Esophagus squamous epithelium (tissue), 5 donors: ENCODE data around the gene SCGB1D1. TPM values are rescaled to one million over a fixed set of nuclear protein-coding genes. Genes with fewer than 3 reads are reported as not detected.

Source experiments
- DNase-seq: peaks from one replicate; lab custom pipeline; 2025; lab: John Stamatoyannopoulos, UW
- H3K27ac ChIP-seq, 4 donors: fragments of 200-600 bp; sonication (generic); one replicate each; pipeline ENCODE4 v1.5.1; 2016 to 2019; ENCODE audit warnings: mild to moderate bottlenecking in 1 of 4
- H3K27me3 ChIP-seq, 4 donors: fragments of 200-600 bp; sonication (generic); 1 replicate in 3 of 4; 2 replicates in 1 of 4; pipeline versions ENCODE4 v1.5.1 to v1.6.0; 2017 to 2021; ENCODE audit warnings: antibody characterized with exemption in 1 of 4
- H3K36me3 ChIP-seq, 3 donors: fragments of 200-600 bp; sonication (generic); one replicate each; pipeline ENCODE4 v1.5.1; 2016 to 2019
- H3K4me1 ChIP-seq, 3 donors: fragments of 200-600 bp; sonication (generic); one replicate each; pipeline ENCODE4 v1.5.1; 2017 to 2019
- H3K4me3 ChIP-seq, 4 donors: fragments of 200-600 bp; sonication (generic); 1 replicate in 3 of 4; 2 replicates in 1 of 4; pipeline ENCODE4 v1.5.1; 2016 to 2019; ENCODE audit warnings: mild to moderate bottlenecking in 2 of 4, moderate library complexity in 1 of 4
- H3K9me3 ChIP-seq, 3 donors: fragments of 200-600 bp; sonication (generic); one replicate each; pipeline ENCODE4 v1.5.1; 2016 to 2019
- CTCF ChIP-seq, 6 experiments: fragments of 450-650 bp in 4 of 6; fragments of 200-600 bp in 2 of 6; sonication (generic) in 2 of 6; IDR thresholded peaks; one replicate each; pipeline ENCODE4 v1.5.1; 2016 to 2019; ENCODE audit warnings: antibody characterized with exemption in 6 of 6, mild to moderate bottlenecking in 4 of 6, moderate library complexity in 4 of 6
- POLR2A ChIP-seq, 4 donors: fragments of 450-650 bp; IDR thresholded peaks; one replicate each; pipeline ENCODE4 v1.6.1; 2017; ENCODE audit warnings: antibody characterized with exemption in 4 of 4, mild to moderate bottlenecking in 4 of 4, moderate library complexity in 3 of 4
- WGBS, 2 donors: methylation state at CpG; one replicate each; pipeline ENCODE4 v1.1.5; 2018; 5-methylcytosine and 5-hydroxymethylcytosine counted together
- intact Hi-C: fragments of 100-400 bp; cut with DNase I; formaldehyde crosslinking; loops from one replicate; pipeline ENCODE4 v1.15.0; 2022
- total RNA-seq, 4 donors: library from RNA; depleted of rRNA; stranded (reverse); fragments of >200 nt; gene quantifications; one replicate each; pipeline ENCODE4 v1.1.0, GENCODE V29; 2016
- donor health status: DM: yes; HTN: yes; CAD: no.

The SCGB1D1 gene
- total RNA-seq, 4 donors from 2014 or later = not detected

DNA sequence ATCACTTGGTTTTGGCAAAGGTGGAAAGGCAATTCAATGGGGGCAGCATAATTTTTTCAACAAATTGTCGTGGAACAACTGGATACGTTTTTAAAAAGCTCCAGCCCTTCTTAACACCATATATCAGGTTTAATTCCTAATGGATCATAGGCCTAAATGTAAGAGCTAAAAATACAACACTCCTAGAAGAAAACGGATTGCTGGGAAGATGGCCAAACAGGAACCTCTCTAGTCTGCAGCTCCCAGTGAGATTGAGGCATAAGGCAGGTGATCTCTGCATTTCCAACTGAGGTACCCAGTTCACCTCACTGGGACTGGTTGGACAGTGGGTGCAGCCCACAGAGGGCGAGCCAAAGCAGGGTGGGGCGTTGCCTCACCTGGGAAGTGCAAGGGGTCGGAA is 32.4 kb upstream of the SCGB1D1 start:
- Histone ChIP-seq H3K4me1 (no peaks in the 10 kb centered on the region), H3K9me3 (no peaks in the 10 kb centered on the region), H3K36me3 (peaks cover 0 to 8% (median 0%) of the 10 kb centered on the region in 3 donors), H3K27ac (no peak overlapping the region), H3K27me3 (peaks cover 0 to 10% (median 0%) of the 10 kb centered on the region in 4 donors), H3K4me3 (no peak overlapping the region)
- WGBS, 2 donors = 67 to 69% methylated on average over 6 of the region's 6 CpGs
- TF ChIP-seq CTCF (IDR thresholded peaks at IDR 0.05) (no peak), POLR2A (IDR thresholded peaks at IDR 0.05) (no peak)
- intact Hi-C loops = no loop called here
- no peak for DNase-seq

DNA sequence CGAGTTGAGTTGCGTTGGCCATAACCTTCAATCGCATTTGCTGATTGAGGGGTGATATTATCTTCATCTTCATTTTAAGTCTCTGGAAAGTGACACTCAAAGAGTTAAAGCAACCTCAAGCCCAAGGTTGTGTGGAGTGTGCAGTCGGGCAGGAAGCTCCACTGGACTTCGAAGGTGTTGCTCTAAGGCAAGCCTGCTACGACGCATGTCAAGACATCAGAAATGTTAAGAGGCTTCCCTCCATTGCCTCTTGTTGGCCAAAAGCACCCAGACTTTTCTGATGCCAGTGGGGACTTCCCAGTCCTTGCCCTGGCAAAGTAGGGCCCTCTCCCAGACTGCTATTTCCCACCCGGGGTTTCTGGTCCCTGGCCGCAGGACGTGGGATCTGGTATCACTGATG is 23.6 kb upstream of the SCGB1D1 start:
- WGBS, 2 donors = 84 to 85% methylated on average over 3 to 10 of the region's 10 CpGs

DNA sequence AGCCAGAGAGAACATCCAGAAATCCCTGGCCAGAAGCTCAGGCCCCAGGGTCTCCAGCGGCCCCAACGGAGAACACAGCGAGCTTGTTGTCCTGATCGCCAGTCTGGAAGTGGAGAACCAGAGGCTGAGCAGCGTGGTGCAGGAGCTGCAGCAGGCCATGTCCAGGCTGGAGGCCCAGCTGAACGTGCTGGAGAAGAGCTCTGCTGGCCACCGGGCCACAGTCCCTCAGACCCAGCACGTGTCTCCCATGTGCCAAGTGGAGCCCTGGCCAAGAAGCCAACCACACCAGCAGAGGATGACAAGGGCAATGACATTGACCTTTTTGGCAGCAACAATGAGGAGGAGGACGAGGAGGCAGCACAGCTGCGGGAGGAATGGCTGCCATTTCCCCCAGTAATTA is 20.6 kb upstream of the SCGB1D1 start:
- intact Hi-C loops = no loop called here
- no peaks in the 10 kb centered on the region for H3K9me3 ChIP-seq
- peaks cover 0 to 7% (median 0%) of the 10 kb centered on the region in 3 donors for H3K4me1 ChIP-seq
- no peak overlapping the region for H3K4me3 ChIP-seq
- H3K36me3 ChIP-seq = no peaks in the 10 kb centered on the region
- TF ChIP-seq CTCF (IDR thresholded peaks at IDR 0.05) (no peak), POLR2A (IDR thresholded peaks at IDR 0.05) (no peak)
- no peak overlapping the region for H3K27ac ChIP-seq
- no peak for DNase-seq
- 66 to 78% methylated on average over 7 to 10 of the region's 10 CpGs for WGBS, 2 donors
- peaks cover 0 to 56% (median 0%) of the 10 kb centered on the region in 4 donors for H3K27me3 ChIP-seq

More for the DNA sequence above, 23.6 kb upstream of the SCGB1D1 start:
- no peak for DNase-seq
- intact Hi-C loops = no loop called here
- Histone ChIP-seq H3K36me3 (no peaks in the 10 kb centered on the region), H3K9me3 (no peaks in the 10 kb centered on the region), H3K4me3 (no peak overlapping the region), H3K27ac (no peak overlapping the region), H3K27me3 (peaks cover 0 to 29% (median 0%) of the 10 kb centered on the region in 4 donors), H3K4me1 (peaks cover 0 to 2% (median 0%) of the 10 kb centered on the region in 3 donors)
- TF ChIP-seq CTCF (IDR thresholded peaks at IDR 0.05) (no peak), POLR2A (IDR thresholded peaks at IDR 0.05) (no peak)

- no peak for DNase-seq
- Histone ChIP-seq H3K36me3 (no peaks in the 10 kb centered on the region), H3K4me1 (peaks cover 0 to 7% (median 0%) of the 10 kb centered on the region in 3 donors), H3K27ac (no peak overlapping the region), H3K27me3 (peaks cover 0 to 56% (median 0%) of the 10 kb centered on the region in 4 donors), H3K4me3 (no peak overlapping the region), H3K9me3 (no peaks in the 10 kb centered on the region)
- WGBS, 2 donors = 76 to 88% methylated on average over 1 of the region's 1 CpG
- TF ChIP-seq CTCF (IDR thresholded peaks at IDR 0.05) (no peak), POLR2A (IDR thresholded peaks at IDR 0.05) (no peak)
- intact Hi-C loops = no loop called here
Observed at GRCh38 chr11:62169935-62170334, 20.1 kb upstream of the SCGB1D1 start.

DNA sequence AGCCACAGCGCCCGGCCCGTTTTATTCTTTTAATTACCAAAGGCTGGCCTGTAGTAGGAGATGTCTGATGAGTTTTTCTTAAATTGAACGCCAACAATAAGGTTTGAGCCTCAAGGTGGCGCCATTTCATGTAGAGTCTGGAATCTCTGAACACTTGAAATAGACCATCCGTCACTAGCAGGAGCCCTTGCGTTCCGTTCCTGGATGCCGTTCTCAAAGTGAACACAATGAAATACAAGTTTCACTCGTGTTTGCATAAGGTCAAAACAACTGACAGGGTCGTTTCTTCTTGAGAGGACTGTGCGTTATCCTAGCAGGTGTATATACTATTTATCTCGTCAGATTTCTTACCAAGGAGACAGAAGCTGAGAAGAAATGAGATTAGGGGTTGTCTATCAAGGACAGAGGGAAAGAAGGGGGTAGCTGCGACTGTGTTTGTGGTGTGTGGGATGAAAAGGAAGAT is 18.7 kb upstream of the SCGB1D1 start:
- no peaks in the 10 kb centered on the region for H3K9me3 ChIP-seq
- intact Hi-C loops = no loop called here
- peaks cover 0 to 59% (median 0%) of the 10 kb centered on the region in 4 donors for H3K27me3 ChIP-seq
- H3K4me1 ChIP-seq = peaks cover 0 to 7% (median 0%) of the 10 kb centered on the region in 3 donors
- TF ChIP-seq POLR2A (IDR thresholded peaks at IDR 0.05) (no peak), CTCF (IDR thresholded peaks at IDR 0.05) (peak; percentile 65 to 74 (median 68))
- H3K27ac ChIP-seq = no peak overlapping the region
- H3K36me3 ChIP-seq = no peaks in the 10 kb centered on the region
- 2 to 7% methylated on average over 13 to 14 of the region's 14 CpGs for WGBS, 2 donors
- peak overlapping the region in 1 of 4 donors; percentile 17 for H3K4me3 ChIP-seq
- peak; percentile 10 for DNase-seq
